ENCODE results near the gene RB1. TPM values are rescaled to one million over a fixed set of nuclear protein-coding genes. Genes with fewer than 3 reads are reported as not detected.

The RB1 gene
- total RNA-seq, 1 donor from 2014 or later: 12.4 TPM

DNA sequence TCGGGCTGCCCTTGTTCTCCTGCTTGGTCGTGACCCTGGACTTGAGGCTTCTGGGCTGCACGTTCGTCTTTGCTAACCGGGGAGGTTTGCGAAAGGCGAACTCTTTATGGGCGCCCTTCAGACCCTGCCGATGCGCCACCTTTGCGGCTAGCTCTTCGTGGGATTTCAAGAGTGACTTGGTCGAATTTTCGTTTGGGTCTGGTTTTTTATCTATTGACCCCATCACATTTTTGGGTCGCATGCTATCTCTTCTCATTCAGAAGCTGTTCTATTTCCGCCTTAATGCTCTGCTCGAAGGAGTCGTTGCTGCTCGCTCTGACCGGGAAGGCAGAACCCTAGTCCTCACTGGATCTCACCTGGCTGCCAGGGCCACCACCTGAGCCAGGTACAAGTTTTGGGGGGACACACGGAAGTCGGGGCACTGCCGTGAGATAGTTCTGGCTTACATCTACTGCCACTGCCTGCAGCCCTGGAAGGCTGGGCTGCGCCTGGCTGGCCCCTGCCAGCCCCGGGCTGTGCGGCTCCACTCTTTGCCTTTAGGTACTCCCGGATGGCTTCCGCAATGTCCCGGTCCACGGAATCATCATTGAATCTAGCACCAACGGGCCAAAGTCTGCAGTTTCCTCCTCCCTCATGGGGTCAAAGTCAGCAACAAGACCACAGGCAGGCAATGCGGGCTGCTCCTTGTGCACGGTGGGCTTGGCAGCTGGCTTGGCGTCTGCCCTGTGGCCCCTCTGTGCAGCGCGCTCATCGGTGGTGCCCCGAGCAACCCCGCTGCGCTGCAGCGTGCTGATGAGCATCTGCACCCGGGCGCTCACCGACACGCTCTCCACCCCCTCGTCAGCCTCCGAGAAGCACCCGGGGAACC, 16.2 kb downstream of the RB1 start:
- TF ChIP-seq, protein P1, sequence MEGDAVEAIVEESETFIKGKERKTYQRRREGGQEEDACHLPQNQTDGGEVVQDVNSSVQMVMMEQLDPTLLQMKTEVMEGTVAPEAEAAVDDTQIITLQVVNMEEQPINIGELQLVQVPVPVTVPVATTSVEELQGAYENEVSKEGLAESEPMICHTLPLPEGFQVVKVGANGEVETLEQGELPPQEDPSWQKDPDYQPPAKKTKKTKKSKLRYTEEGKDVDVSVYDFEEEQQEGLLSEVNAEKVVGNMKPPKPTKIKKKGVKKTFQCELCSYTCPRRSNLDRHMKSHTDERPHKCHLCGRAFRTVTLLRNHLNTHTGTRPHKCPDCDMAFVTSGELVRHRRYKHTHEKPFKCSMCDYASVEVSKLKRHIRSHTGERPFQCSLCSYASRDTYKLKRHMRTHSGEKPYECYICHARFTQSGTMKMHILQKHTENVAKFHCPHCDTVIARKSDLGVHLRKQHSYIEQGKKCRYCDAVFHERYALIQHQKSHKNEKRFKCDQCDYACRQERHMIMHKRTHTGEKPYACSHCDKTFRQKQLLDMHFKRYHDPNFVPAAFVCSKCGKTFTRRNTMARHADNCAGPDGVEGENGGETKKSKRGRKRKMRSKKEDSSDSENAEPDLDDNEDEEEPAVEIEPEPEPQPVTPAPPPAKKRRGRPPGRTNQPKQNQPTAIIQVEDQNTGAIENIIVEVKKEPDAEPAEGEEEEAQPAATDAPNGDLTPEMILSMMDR (IDR thresholded peaks at IDR 0.05; ENCODE audit: insufficient read depth, low read length, severe bottlenecking): no peak
- H3K4me3 ChIP-seq (ENCODE audit: low read depth, low read length): no peak overlapping the region
- no peak for FAIRE-seq
- peaks cover 5% of the 10 kb centered on the region for H3K36me3 ChIP-seq (ENCODE audit: control insufficient read depth, insufficient read depth, low read length)
- H3K27me3 ChIP-seq (ENCODE audit: control insufficient read depth, insufficient read depth, low read length): no peaks in the 10 kb centered on the region
- no peak for DNase-seq (ENCODE audit: low read depth)

DNA sequence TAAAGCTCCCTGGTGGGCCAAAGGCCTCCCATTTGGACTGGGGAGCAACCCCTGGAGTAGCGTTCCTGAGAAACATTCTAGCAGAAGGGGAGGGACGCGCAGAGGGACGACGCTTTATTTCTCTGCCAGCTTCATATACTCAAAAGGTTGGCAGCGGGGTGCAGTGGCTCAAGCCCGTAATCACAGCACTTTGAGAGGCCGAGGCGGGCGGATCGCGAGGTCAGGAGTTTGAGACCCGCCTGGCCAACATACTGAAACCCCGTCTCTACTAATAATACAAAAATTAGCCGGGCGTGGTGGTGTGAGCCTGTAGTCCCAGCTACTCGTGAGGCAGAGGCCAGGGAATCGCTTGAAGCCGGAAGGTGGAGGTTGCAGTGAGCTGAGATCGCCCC, 16.8 kb downstream of the RB1 start:
- TF ChIP-seq, protein P1 (IDR thresholded peaks at IDR 0.05; ENCODE audit: insufficient read depth, low read length, severe bottlenecking): no peak
- no peaks in the 10 kb centered on the region for H3K27me3 ChIP-seq (ENCODE audit: control insufficient read depth, insufficient read depth, low read length)
- DNase-seq (ENCODE audit: low read depth) (no peak), FAIRE-seq (no peak)
- no peak overlapping the region for H3K4me3 ChIP-seq (ENCODE audit: low read depth, low read length)
- peaks cover 5% of the 10 kb centered on the region for H3K36me3 ChIP-seq (ENCODE audit: control insufficient read depth, insufficient read depth, low read length)

DNA sequence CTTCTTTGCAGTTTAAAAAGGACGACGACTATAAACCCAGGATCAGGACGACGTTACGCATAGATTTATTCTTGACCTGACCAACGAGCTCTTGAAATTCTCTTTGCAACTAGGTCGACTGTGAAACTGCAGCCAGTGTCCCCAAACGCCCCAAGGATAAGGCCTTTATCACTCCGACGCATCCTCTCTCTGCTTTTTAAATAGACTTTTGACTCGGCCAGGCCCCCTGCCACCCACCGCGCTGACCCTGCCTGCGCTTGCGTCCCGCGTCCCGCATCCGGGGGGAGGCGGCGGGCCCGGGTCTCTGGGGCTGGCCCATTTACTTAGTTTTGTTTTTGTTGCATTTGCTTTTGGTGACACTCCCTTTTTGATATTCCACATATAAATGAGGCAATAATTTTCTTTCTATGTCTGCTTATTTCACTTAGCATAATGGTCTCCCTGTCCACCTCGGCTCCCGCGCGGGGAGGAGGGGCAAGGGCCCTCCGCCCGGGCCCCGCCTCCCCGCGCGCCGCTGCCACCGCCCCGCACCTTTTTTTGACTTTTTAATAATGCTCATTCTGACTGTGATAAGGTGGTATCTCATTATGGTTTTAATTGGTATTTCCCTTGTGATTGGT, 17.4 kb downstream of the RB1 start:
- no peak overlapping the region for H3K4me3 ChIP-seq (ENCODE audit: low read depth, low read length)
- DNase-seq (ENCODE audit: low read depth) (no peak), FAIRE-seq (no peak)
- H3K27me3 ChIP-seq (ENCODE audit: control insufficient read depth, insufficient read depth, low read length): no peaks in the 10 kb centered on the region
- TF ChIP-seq, protein P1 (IDR thresholded peaks at IDR 0.05; ENCODE audit: insufficient read depth, low read length, severe bottlenecking): no peak
- peaks cover 5% of the 10 kb centered on the region for H3K36me3 ChIP-seq (ENCODE audit: control insufficient read depth, insufficient read depth, low read length)

GRCh38 chr13:48322294-48322693, 18.7 kb downstream of the RB1 start:
- Histone ChIP-seq H3K36me3 (ENCODE audit: control insufficient read depth, insufficient read depth, low read length) (peaks cover 3% of the 10 kb centered on the region), H3K27me3 (ENCODE audit: control insufficient read depth, insufficient read depth, low read length) (no peaks in the 10 kb centered on the region), H3K4me3 (ENCODE audit: low read depth, low read length) (no peak overlapping the region)
- TF ChIP-seq, protein P1 (IDR thresholded peaks at IDR 0.05; ENCODE audit: insufficient read depth, low read length, severe bottlenecking): no peak
- FAIRE-seq: no peak
- no peak for DNase-seq (ENCODE audit: low read depth)

DNA sequence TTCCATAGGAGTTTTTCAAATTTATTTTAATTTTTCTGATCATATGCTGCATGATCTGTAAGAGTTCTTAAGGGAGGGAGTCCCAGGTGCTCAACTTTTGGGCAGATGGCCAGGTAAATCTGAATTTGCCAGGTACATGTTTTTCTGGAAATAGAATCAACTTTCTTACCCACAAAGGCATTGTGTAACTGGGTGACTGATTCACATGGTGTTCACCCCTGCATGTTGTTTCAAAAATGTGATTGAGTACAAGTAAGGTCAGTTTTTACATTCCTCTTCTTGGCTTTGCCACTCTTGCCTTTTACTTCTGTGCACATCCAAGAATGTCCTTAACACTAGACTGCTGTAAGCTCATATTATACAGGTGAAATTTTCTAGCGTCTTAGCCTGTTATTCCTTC, 30.4 kb downstream of the RB1 start:
- TF ChIP-seq, protein P1 (IDR thresholded peaks at IDR 0.05; ENCODE audit: insufficient read depth, low read length, severe bottlenecking): no peak
- no peak for FAIRE-seq
- Histone ChIP-seq H3K36me3 (ENCODE audit: control insufficient read depth, insufficient read depth, low read length) (no peaks in the 10 kb centered on the region), H3K27me3 (ENCODE audit: control insufficient read depth, insufficient read depth, low read length) (no peaks in the 10 kb centered on the region), H3K4me3 (ENCODE audit: low read depth, low read length) (no peak overlapping the region)
- DNase-seq (ENCODE audit: low read depth): peak; percentile 95
